ENCODE results near the gene KRTAP10-3.
A peak's percentile ranks its signal among the peaks of the same experiment; 100 is the strongest.

The KRTAP10-3 gene

GRCh38 chr21:44511219-44511937, 47.2 kb downstream of the KRTAP10-3 start:
- Histone ChIP-seq H3K9me3 (ENCODE audit: control insufficient read depth, insufficient read depth, low read depth, low read length) (no peaks in the 10 kb centered on the region), H3K27me3 (ENCODE audit: control insufficient read depth, insufficient read depth, low read length) (no peaks in the 10 kb centered on the region), H3K36me3 (ENCODE audit: control insufficient read depth, insufficient read depth, low read length) (peaks cover 19% of the 10 kb centered on the region), H3K9ac (ENCODE audit: low read length) (no peak overlapping the region), H3K4me1 (ENCODE audit: control insufficient read depth, insufficient read depth, low read length) (peaks cover 7% of the 10 kb centered on the region), H3K27ac (ENCODE audit: low read depth, low read length) (no peak overlapping the region), H3K4me3 (ENCODE audit: low read depth, low read length) (peak overlapping the region; percentile 50; the same call in 1 of the 2 replicates)

DNA sequence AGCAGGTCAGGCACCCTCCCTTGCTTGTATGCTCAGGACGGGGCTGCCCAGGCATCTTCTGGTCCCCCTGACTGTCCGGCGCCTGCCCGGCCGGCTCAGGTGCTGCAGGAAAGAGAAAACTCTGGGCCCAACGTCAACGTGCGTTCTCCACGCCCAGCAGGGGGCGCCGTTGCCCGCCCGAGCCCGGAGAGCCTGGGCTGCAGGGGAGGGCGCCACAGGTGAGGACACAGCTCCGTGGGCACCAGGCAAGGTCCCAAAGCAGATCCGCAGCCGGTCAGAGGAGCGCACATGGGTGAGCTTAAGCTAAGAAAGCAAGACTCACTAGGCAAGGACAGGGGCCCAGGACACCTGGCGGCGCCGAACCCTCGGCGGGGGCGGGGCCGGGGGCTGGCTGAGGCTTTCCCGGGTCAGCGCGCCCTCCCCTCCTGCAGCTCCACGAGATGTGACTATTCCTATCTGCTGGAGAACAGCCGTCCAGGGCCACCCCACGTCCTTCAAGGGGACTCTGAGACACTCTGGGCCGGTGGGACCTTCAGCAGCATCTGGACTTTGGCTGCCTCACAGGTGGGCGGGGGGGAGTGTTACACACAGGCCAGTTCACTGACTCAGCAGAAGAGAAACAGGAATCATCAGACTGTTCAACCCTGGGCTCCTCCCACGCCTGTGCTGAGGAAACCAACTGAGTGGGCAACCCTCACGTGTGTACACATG, 47.9 kb downstream of the KRTAP10-3 start:
- Histone ChIP-seq H3K4me1 (ENCODE audit: control insufficient read depth, insufficient read depth, low read length) (peaks cover 11% of the 10 kb centered on the region), H3K27ac (ENCODE audit: low read depth, low read length) (no peak overlapping the region), H3K4me3 (ENCODE audit: low read depth, low read length) (peak overlapping the region; percentile 50), H3K36me3 (ENCODE audit: control insufficient read depth, insufficient read depth, low read length) (peaks cover 19% of the 10 kb centered on the region), H3K9me3 (ENCODE audit: control insufficient read depth, insufficient read depth, low read depth, low read length) (no peaks in the 10 kb centered on the region), H3K9ac (ENCODE audit: low read length) (no peak overlapping the region), H3K27me3 (ENCODE audit: control insufficient read depth, insufficient read depth, low read length) (no peaks in the 10 kb centered on the region)

DNA sequence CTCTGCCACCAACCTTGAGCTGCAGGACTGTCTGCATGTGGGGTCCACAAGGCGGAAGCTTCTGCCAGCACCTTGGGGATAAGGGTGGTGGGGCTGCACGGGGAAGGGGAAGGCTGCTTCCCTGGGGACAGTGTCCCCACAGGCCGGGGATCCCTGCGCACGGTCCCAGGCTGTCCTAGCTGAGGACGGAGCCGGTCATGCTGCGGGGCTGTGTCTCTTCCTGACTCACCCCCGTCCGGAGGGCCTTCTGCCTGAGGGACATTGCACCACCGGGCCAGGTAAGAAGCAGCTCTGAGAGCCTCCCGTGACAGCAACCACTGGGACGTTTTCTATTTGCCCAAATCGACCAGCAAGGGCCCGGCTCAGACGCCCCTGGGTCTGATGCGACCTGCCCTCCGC, 48.5 kb downstream of the KRTAP10-3 start:
- peak overlapping the region; percentile 50; the same call in 1 of the 2 replicates for H3K4me3 ChIP-seq (ENCODE audit: low read depth, low read length)
- no peaks in the 10 kb centered on the region for H3K27me3 ChIP-seq (ENCODE audit: control insufficient read depth, insufficient read depth, low read length)
- no peak overlapping the region for H3K9ac ChIP-seq (ENCODE audit: low read length)
- H3K9me3 ChIP-seq (ENCODE audit: control insufficient read depth, insufficient read depth, low read depth, low read length) = no peaks in the 10 kb centered on the region
- peaks cover 19% of the 10 kb centered on the region for H3K36me3 ChIP-seq (ENCODE audit: control insufficient read depth, insufficient read depth, low read length)
- H3K4me1 ChIP-seq (ENCODE audit: control insufficient read depth, insufficient read depth, low read length) = peaks cover 11% of the 10 kb centered on the region
- H3K27ac ChIP-seq (ENCODE audit: low read depth, low read length) = no peak overlapping the region

GRCh38 chr21:44509539-44509938, 49.1 kb downstream of the KRTAP10-3 start:
- H3K4me1 ChIP-seq (ENCODE audit: control insufficient read depth, insufficient read depth, low read length) = peaks cover 11% of the 10 kb centered on the region
- H3K36me3 ChIP-seq (ENCODE audit: control insufficient read depth, insufficient read depth, low read length) = peaks cover 19% of the 10 kb centered on the region
- H3K27ac ChIP-seq (ENCODE audit: low read depth, low read length) = no peak overlapping the region
- no peaks in the 10 kb centered on the region for H3K9me3 ChIP-seq (ENCODE audit: control insufficient read depth, insufficient read depth, low read depth, low read length)
- no peak overlapping the region for H3K9ac ChIP-seq (ENCODE audit: low read length)
- H3K27me3 ChIP-seq (ENCODE audit: control insufficient read depth, insufficient read depth, low read length) = no peaks in the 10 kb centered on the region
- H3K4me3 ChIP-seq (ENCODE audit: low read depth, low read length) = no peak overlapping the region

DNA sequence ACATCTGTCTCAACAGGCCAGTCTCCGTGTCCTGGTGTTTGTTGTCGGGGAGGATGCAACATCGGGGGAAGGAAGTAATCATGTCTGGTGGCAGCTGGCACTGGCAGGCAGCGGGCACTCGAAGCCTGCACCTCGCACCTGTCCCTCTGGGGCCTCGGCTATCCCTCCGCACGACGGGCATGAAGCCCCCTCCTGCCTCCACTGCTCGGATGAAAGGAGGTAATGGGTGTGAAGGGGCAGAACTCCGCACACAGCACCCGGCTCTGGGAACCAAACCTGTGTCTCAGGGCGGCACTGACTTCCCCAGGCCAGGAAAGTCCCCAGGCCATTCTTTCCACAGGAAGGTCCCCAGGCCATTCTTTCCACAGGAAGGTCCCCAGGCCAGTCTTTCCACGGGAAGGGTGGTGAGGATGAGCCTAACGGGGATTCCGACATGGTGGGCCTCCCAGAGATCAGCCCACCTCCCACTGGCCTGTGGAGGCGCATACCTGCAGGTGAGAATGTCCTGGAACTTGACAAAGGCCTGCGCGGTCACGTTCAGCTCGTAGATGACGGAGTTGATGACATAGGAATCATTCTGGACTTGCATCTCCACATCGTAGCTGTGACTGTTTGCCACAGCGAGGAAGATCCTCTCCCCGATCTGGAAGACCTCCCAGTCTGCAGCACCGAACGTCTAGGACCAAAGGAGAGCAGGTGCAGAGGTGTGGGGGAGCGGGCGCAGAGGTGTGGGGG, 49.7 kb downstream of the KRTAP10-3 start:
- Histone ChIP-seq H3K9me3 (ENCODE audit: control insufficient read depth, insufficient read depth, low read depth, low read length) (no peaks in the 10 kb centered on the region), H3K9ac (ENCODE audit: low read length) (no peak overlapping the region), H3K27me3 (ENCODE audit: control insufficient read depth, insufficient read depth, low read length) (no peaks in the 10 kb centered on the region)

GRCh38 chr21:44508426-44508710, 50.2 kb downstream of the KRTAP10-3 start:
- H3K9me3 ChIP-seq (ENCODE audit: control insufficient read depth, insufficient read depth, low read depth, low read length) = no peaks in the 10 kb centered on the region
- no peaks in the 10 kb centered on the region for H3K27me3 ChIP-seq (ENCODE audit: control insufficient read depth, insufficient read depth, low read length)
- H3K27ac ChIP-seq (ENCODE audit: low read depth, low read length) = no peak overlapping the region
- no peak overlapping the region for H3K4me3 ChIP-seq (ENCODE audit: low read depth, low read length)
- peaks cover 19% of the 10 kb centered on the region for H3K36me3 ChIP-seq (ENCODE audit: control insufficient read depth, insufficient read depth, low read length)
- peaks cover 11% of the 10 kb centered on the region for H3K4me1 ChIP-seq (ENCODE audit: control insufficient read depth, insufficient read depth, low read length)
- H3K9ac ChIP-seq (ENCODE audit: low read length) = no peak overlapping the region

More for the DNA sequence above, 49.7 kb downstream of the KRTAP10-3 start:
- peaks cover 19% of the 10 kb centered on the region for H3K36me3 ChIP-seq (ENCODE audit: control insufficient read depth, insufficient read depth, low read length)
- no peak overlapping the region for H3K4me3 ChIP-seq (ENCODE audit: low read depth, low read length)
- H3K4me1 ChIP-seq (ENCODE audit: control insufficient read depth, insufficient read depth, low read length) = peaks cover 11% of the 10 kb centered on the region
- no peak overlapping the region for H3K27ac ChIP-seq (ENCODE audit: low read depth, low read length)

All from HUES6 (cell line).